ENCODE data around the gene AKAP13. TPM values are rescaled to one million over a fixed set of nuclear protein-coding genes. Genes with fewer than 3 reads are reported as not detected.

The AKAP13 gene
- total RNA-seq, 4 donors from 2014 or later = 128 to 460 (median 243) TPM

DNA sequence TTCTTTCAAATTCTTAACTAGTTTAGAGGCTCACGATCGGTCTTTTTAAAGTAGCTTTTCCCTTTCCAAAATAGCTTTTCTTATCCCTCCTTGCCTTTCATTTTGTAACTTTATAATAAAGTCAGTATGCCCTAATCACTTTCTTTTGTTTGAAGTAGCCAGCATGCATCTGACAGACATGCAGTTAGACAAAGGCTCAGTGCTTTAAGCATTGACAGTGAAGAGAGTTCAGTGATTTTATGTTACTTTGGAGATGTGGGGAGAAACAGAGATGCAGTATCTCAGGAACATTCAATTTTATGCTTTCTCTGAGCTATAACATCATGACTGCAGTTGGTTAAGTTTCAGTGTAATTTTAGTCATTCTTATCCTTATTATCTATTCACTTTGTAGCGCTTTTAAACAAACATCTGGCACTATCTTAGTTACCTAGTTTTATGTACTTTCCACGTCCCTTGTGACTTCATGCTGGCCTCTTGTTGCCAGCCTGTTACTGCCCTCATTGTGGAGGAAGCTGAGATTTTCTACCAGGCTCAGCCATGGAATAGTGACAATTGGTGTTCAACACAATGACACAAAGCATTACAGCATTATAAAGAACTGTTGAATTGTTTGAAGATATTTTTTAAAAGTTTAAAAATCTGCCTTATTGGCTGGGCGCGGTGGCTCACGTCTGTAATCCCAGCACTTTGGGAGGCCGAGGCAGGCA lies 90.3 kb downstream of the AKAP13 start:
- Histone ChIP-seq H3K27ac (no peak overlapping the region), H3K36me3 (no peaks in the 10 kb centered on the region), H3K4me3 (no peak overlapping the region), H3K27me3 (no peaks in the 10 kb centered on the region), H3K9me3 (no peaks in the 10 kb centered on the region), H3K4me1 (peaks cover 0 to 16% of the 10 kb centered on the region in 2 donors)
- intact Hi-C loops (cut with DNase I; ENCODE audit: low total_unique reads) = no loop called here
- no peak for TF ChIP-seq POLR2A (IDR thresholded peaks at IDR 0.05)
- TF ChIP-seq, protein P1, sequence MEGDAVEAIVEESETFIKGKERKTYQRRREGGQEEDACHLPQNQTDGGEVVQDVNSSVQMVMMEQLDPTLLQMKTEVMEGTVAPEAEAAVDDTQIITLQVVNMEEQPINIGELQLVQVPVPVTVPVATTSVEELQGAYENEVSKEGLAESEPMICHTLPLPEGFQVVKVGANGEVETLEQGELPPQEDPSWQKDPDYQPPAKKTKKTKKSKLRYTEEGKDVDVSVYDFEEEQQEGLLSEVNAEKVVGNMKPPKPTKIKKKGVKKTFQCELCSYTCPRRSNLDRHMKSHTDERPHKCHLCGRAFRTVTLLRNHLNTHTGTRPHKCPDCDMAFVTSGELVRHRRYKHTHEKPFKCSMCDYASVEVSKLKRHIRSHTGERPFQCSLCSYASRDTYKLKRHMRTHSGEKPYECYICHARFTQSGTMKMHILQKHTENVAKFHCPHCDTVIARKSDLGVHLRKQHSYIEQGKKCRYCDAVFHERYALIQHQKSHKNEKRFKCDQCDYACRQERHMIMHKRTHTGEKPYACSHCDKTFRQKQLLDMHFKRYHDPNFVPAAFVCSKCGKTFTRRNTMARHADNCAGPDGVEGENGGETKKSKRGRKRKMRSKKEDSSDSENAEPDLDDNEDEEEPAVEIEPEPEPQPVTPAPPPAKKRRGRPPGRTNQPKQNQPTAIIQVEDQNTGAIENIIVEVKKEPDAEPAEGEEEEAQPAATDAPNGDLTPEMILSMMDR (IDR thresholded peaks at IDR 0.05) = no peak
- DNase-seq = no peak

DNA sequence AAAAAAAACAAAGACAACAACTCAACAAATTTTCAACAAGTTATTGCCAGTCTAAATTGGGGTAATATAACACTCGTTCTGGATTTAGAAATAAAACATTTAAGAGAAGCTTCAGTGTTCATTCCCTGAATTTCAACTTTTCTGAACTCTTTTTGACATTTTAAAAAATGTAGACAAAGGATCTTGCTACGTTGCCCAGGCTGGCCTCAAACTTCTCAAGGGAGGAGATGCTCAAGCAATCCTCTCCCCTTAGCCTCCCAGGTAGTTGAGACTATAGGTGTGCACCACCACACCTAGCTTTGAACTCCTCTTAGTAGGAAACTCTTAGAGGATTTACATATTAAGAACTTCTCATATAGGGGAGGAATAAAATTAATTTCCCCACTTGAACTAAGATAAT lies 91.9 kb downstream of the AKAP13 start:
- Histone ChIP-seq H3K27me3 (no peaks in the 10 kb centered on the region), H3K36me3 (no peaks in the 10 kb centered on the region), H3K4me1 (peaks cover 0 to 16% of the 10 kb centered on the region in 2 donors), H3K27ac (no peak overlapping the region), H3K4me3 (no peak overlapping the region), H3K9me3 (no peaks in the 10 kb centered on the region)
- TF ChIP-seq, protein P1 (IDR thresholded peaks at IDR 0.05) = no peak
- TF ChIP-seq POLR2A (IDR thresholded peaks at IDR 0.05) = no peak
- DNase-seq = no peak
- intact Hi-C loops (cut with DNase I; ENCODE audit: low total_unique reads) = no loop called here

DNA sequence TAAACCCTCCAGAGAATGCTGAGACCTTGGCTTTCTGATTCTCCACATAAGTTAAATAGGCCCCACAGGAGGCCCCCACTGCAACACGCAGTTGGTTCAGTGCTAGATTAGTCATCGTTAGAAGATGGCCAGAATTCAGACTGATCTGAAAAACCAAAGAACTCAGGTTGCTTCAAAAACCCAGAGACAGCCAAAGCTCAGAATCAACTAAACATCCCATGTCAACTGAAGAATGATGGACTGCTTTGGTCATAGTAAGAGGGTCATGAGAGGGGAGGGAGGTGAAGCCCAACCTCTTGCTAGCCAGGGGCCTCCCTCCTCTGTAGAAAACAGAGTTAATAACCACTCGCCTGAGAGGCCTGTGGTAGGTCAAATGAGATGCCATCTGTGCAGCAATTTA lies 93.1 kb downstream of the AKAP13 start:
- Histone ChIP-seq H3K27ac (peak overlapping the region in 1 of 2 donors; percentile 36), H3K27me3 (no peaks in the 10 kb centered on the region), H3K9me3 (no peaks in the 10 kb centered on the region), H3K4me3 (no peak overlapping the region), H3K36me3 (no peaks in the 10 kb centered on the region), H3K4me1 (peaks cover 0 to 16% of the 10 kb centered on the region in 2 donors)
- no peak for DNase-seq
- intact Hi-C loops (cut with DNase I; ENCODE audit: low total_unique reads) = no loop called here
- TF ChIP-seq, protein P1 (IDR thresholded peaks at IDR 0.05) = no peak
- no peak for TF ChIP-seq POLR2A (IDR thresholded peaks at IDR 0.05)

DNA sequence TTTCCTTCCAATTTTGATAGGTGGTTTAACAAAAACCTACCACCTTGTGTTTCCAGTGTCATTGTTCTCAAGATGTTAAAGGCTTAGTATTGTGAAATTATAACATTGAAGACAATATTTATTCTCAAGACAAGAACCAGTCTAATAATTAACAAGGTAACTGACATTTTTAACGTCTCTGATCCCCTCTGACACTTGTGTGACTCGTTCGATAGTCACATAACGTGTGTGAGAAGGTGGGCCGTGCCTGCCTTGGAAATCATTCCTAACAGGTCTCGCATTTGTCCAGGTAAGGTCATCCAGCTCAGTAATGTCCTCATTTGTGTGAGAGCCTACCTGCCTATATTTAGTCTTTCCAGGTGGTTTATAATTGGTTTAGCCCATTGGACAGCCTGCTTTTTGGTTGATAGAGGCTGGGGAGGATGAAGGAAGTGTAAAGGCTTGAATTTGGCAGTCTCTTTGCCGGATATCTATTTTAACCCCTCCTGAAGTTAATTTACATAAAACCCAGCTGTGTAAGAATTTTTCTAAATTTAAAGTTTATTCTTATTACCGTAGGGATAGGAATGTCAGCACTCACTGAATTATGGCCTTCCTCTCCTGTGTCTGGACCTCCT lies 94.4 kb downstream of the AKAP13 start:
- Histone ChIP-seq H3K4me1 (peaks cover 0 to 11% of the 10 kb centered on the region in 2 donors), H3K27ac (no peak overlapping the region), H3K36me3 (no peaks in the 10 kb centered on the region), H3K9me3 (no peaks in the 10 kb centered on the region), H3K4me3 (no peak overlapping the region), H3K27me3 (no peaks in the 10 kb centered on the region)
- intact Hi-C loops (cut with DNase I; ENCODE audit: low total_unique reads) = no loop called here
- DNase-seq = no peak
- TF ChIP-seq, protein P1 (IDR thresholded peaks at IDR 0.05) = no peak
- no peak for TF ChIP-seq POLR2A (IDR thresholded peaks at IDR 0.05)

DNA sequence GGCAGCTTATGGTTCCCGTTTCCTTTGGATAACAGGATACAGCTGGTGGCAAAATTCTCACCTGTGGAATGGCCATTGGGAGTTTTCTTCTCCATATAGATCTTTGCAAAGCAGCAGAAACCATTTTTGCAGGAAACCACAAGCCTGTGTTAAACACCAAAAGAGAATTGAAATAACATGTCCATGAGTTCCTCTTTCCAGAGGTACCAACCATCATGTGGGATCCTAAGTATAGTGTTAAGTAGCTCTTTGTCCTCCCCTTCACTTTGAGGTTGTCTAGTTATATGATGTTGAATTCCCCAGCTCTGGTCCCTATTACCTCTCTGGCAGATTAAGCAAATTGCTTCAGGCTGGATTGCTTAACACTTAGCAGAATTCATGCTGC lies 94.9 kb downstream of the AKAP13 start:
- H3K27me3 ChIP-seq = no peaks in the 10 kb centered on the region
- H3K4me1 ChIP-seq = peaks cover 0 to 11% of the 10 kb centered on the region in 2 donors

More for the DNA sequence above, 94.9 kb downstream of the AKAP13 start:
- Histone ChIP-seq H3K9me3 (no peaks in the 10 kb centered on the region), H3K4me3 (no peak overlapping the region), H3K27ac (no peak overlapping the region), H3K36me3 (no peaks in the 10 kb centered on the region)
- intact Hi-C loops (cut with DNase I; ENCODE audit: low total_unique reads) = no loop called here
- TF ChIP-seq, protein P1 (IDR thresholded peaks at IDR 0.05) = no peak
- no peak for TF ChIP-seq POLR2A (IDR thresholded peaks at IDR 0.05)
- DNase-seq = no peak

Measured in uterus (tissue), 4 donors.